Neuronal stem cell (in vitro differentiated cells): ENCODE measurements around the gene HECW1.

ENCODE experiments used
- DNase-seq: peaks from one replicate; pipeline ENCODE4 v3.0.0-alpha.2; 2013; ENCODE audit warnings: low spot score
- H2AFZ ChIP-seq: one replicate; pipeline ENCODE4 v1.6.1; 2013; ENCODE audit warnings: mild to moderate bottlenecking, low read length, inconsistent platforms
- H2AK5ac ChIP-seq: 2 replicates; pipeline ENCODE4 v1.6.1; 2013; ENCODE audit warnings: low read depth, mild to moderate bottlenecking, inconsistent platforms, low read length, moderate library complexity, mixed read lengths
- H2BK120ac ChIP-seq: 2 replicates; pipeline ENCODE4 v1.6.1; 2013; ENCODE audit warnings: low read depth, mild to moderate bottlenecking, inconsistent platforms, low read length, moderate library complexity, mixed read lengths
- H2BK12ac ChIP-seq: one replicate; pipeline ENCODE4 v1.6.1; 2013; ENCODE audit warnings: low read length, inconsistent platforms
- H2BK15ac ChIP-seq: 2 replicates; pipeline ENCODE4 v1.6.1; 2013; ENCODE audit warnings: mild to moderate bottlenecking, low read length, inconsistent platforms, mixed read lengths
- H2BK5ac ChIP-seq: one replicate; pipeline ENCODE4 v1.6.1; 2013; ENCODE audit warnings: inconsistent platforms, mild to moderate bottlenecking, low read length, moderate library complexity
- H3K14ac ChIP-seq: one replicate; pipeline ENCODE4 v1.6.1; 2013; ENCODE audit warnings: low read length, inconsistent platforms
- H3K18ac ChIP-seq: 2 replicates; pipeline ENCODE4 v1.6.1; 2013; ENCODE audit warnings: low read length, inconsistent platforms
- H3K23ac ChIP-seq: 2 replicates; pipeline ENCODE4 v1.6.1; 2013; ENCODE audit warnings: low read depth, mild to moderate bottlenecking, mixed read lengths, low read length, inconsistent platforms; ENCODE audit not compliant: poor library complexity
- H3K27ac ChIP-seq: replicated peaks from 3 replicates; pipeline ENCODE4 v1.5.1; 2013; ENCODE audit warnings: low read length, inconsistent platforms
- H3K27me3 ChIP-seq, 3 experiments: 2 replicates each; pipeline ENCODE4 v1.6.1; 2013; ENCODE audit warnings: low read length in 3 of 3, mild to moderate bottlenecking in 2 of 3, inconsistent platforms in 1 of 3, low read depth in 1 of 3, mixed read lengths in 1 of 3, moderate library complexity in 1 of 3; ENCODE audit not compliant: control insufficient read depth in 3 of 3, insufficient read depth in 3 of 3
- H3K36me3 ChIP-seq, 2 donors: replicated peaks in 1 of 2; 2 replicates each; pipeline ENCODE4 v1.6.1; 2013; ENCODE audit warnings: low read length in 2 of 2; ENCODE audit not compliant: control insufficient read depth in 2 of 2, insufficient read depth in 2 of 2
- H3K4ac ChIP-seq: 2 replicates; pipeline ENCODE4 v1.6.1; 2013; ENCODE audit warnings: inconsistent platforms, mild to moderate bottlenecking, low read length, moderate library complexity
- H3K4me1 ChIP-seq, 2 donors: 1 replicate in 1 of 2; 2 replicates in 1 of 2; pipeline ENCODE4 v1.6.1; 2013; ENCODE audit warnings: low read length in 2 of 2, low read depth in 1 of 2; ENCODE audit not compliant: control insufficient read depth in 2 of 2, insufficient read depth in 1 of 2
- H3K4me2 ChIP-seq: one replicate; pipeline ENCODE4 v1.6.1; 2013; ENCODE audit warnings: mild to moderate bottlenecking, low read length, inconsistent platforms; ENCODE audit not compliant: insufficient read depth, poor library complexity, severe bottlenecking
- H3K4me3 ChIP-seq, 2 donors: 2 replicates each; pipeline ENCODE4 v1.5.1; 2013; ENCODE audit warnings: low read length in 2 of 2, mild to moderate bottlenecking in 2 of 2, inconsistent platforms in 1 of 2, moderate library complexity in 1 of 2
- H3K79me1 ChIP-seq: one replicate; pipeline ENCODE4 v1.6.1; 2013; ENCODE audit warnings: low read depth, mild to moderate bottlenecking, inconsistent platforms, low read length, moderate library complexity
- H3K9ac ChIP-seq: one replicate; pipeline ENCODE4 v1.6.1; 2013; ENCODE audit warnings: mild to moderate bottlenecking, low read depth, low read length, inconsistent platforms; ENCODE audit not compliant: poor library complexity
- H3K9me3 ChIP-seq, 2 donors: replicated peaks in 1 of 2; 2 replicates each; pipeline versions ENCODE3 to v1.6.1; 2013; ENCODE audit warnings: low read length in 2 of 2, mild to moderate bottlenecking in 2 of 2, inconsistent platforms in 1 of 2, low read depth in 1 of 2, mixed read lengths in 1 of 2, moderate library complexity in 1 of 2; ENCODE audit not compliant: control insufficient read depth in 2 of 2, insufficient read depth in 1 of 2
- H4K8ac ChIP-seq: one replicate; pipeline ENCODE4 v1.6.1; 2013; ENCODE audit warnings: low read depth, mild to moderate bottlenecking, inconsistent platforms, low read length, moderate library complexity
- H4K91ac ChIP-seq: one replicate; pipeline ENCODE4 v1.6.1; 2013; ENCODE audit warnings: low read length, low read depth, mild to moderate bottlenecking, inconsistent platforms; ENCODE audit not compliant: poor library complexity
- WGBS, 2 donors: extraction: QIAGEN DNeasy Blood & Tissue Kit; methylation state at CpG; one replicate each; pipeline ENCODE4 v1.1.7; 2013; ENCODE audit warnings: missing lambda C conversion rate in 2 of 2, mixed read lengths in 1 of 2; ENCODE audit not compliant: insufficient read length in 2 of 2, insufficient replicate concordance in 1 of 2; ENCODE audit errors: extremely low coverage in 2 of 2; 5-methylcytosine and 5-hydroxymethylcytosine counted together

Gene HECW1

DNA sequence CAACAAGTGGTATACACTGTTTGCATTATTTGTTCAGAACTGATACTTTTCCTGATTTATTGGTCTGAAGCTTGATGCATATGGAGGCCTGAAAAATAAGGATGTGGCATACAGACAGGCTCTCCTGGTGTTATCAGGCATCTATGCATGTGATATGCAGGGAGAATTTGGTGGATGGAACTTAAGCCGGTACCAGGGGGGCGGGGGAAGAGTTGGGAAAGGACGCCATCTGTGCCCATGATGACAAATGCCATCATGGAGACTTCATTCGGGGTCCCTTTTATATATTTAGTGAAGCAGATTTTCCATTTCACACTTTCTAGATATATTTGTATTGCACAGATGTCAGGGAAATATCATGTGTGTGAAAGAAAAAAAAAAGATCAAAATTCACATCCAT lies 5.4 kb downstream of the HECW1 start:
- H3K23ac ChIP-seq: no peak overlapping the region
- H2BK12ac ChIP-seq: no peak overlapping the region
- H2BK120ac ChIP-seq: no peak overlapping the region
- H3K14ac ChIP-seq: no peak overlapping the region
- no peak overlapping the region for H3K18ac ChIP-seq
- no peak overlapping the region for H4K8ac ChIP-seq
- WGBS, 2 donors: no CpG with 5 or more reads among the region's 4 CpGs
- H3K27ac ChIP-seq: no peak overlapping the region
- no peak overlapping the region for H3K4me2 ChIP-seq
- H2BK15ac ChIP-seq: no peak overlapping the region
- no peak overlapping the region for H3K9ac ChIP-seq
- no peak overlapping the region for H2BK5ac ChIP-seq
- H3K4me3 ChIP-seq: no peak overlapping the region
- H3K36me3 ChIP-seq: no peaks in the 10 kb centered on the region
- no peak overlapping the region for H4K91ac ChIP-seq
- no peak overlapping the region for H2AK5ac ChIP-seq
- no peak overlapping the region for H2AFZ ChIP-seq
- no peaks in the 10 kb centered on the region for H3K9me3 ChIP-seq
- no peak for DNase-seq
- peaks cover 2 to 72% (median 10%) of the 10 kb centered on the region in 3 experiments for H3K27me3 ChIP-seq
- no peak overlapping the region for H3K4ac ChIP-seq
- H3K79me1 ChIP-seq: no peaks in the 10 kb centered on the region
- peaks cover 4 to 6% of the 10 kb centered on the region in 2 donors for H3K4me1 ChIP-seq

- Histone ChIP-seq H3K36me3 (no peaks in the 10 kb centered on the region), H3K4me2 (no peak overlapping the region), H2BK120ac (no peak overlapping the region), H3K14ac (no peak overlapping the region), H3K27ac (no peak overlapping the region), H3K4me1 (peaks cover 4 to 6% of the 10 kb centered on the region in 2 donors), H3K4me3 (no peak overlapping the region), H4K91ac (no peak overlapping the region), H2BK12ac (no peak overlapping the region), H3K9ac (no peak overlapping the region), H3K9me3 (no peaks in the 10 kb centered on the region), H3K23ac (no peak overlapping the region), H2AK5ac (no peak overlapping the region), H3K4ac (no peak overlapping the region), H2BK5ac (no peak overlapping the region), H4K8ac (no peak overlapping the region), H3K18ac (no peak overlapping the region), H2AFZ (no peak overlapping the region), H3K27me3 (peaks cover 2 to 70% (median 10%) of the 10 kb centered on the region in 3 experiments), H3K79me1 (no peaks in the 10 kb centered on the region), H2BK15ac (no peak overlapping the region)
- WGBS, 2 donors: 100% methylated on average over 2 of the region's 4 CpGs; no CpG with 5 or more reads in 1 of the 2 donors
- no peak for DNase-seq
Observed at GRCh38 chr7:43118313-43118712, 5.9 kb downstream of the HECW1 start.

GRCh38 chr7:43119371-43120075 lies 7.1 kb downstream of the HECW1 start:
- Histone ChIP-seq H2BK5ac (no peak overlapping the region), H3K23ac (no peak overlapping the region), H3K4me2 (no peak overlapping the region), H3K79me1 (no peaks in the 10 kb centered on the region), H2AK5ac (no peak overlapping the region), H3K4me3 (no peak overlapping the region), H3K14ac (no peak overlapping the region), H2BK15ac (no peak overlapping the region), H3K4me1 (no peaks in the 10 kb centered on the region), H3K27me3 (peaks cover 0 to 63% (median 0%) of the 10 kb centered on the region in 3 experiments), H4K8ac (no peak overlapping the region), H3K36me3 (no peaks in the 10 kb centered on the region), H2BK120ac (no peak overlapping the region), H4K91ac (no peak overlapping the region), H3K9ac (no peak overlapping the region), H2AFZ (no peak overlapping the region), H3K27ac (no peak overlapping the region), H3K18ac (no peak overlapping the region), H3K4ac (no peak overlapping the region), H3K9me3 (no peaks in the 10 kb centered on the region), H2BK12ac (no peak overlapping the region)
- no peak for DNase-seq
- no CpG with 5 or more reads among the region's 12 CpGs for WGBS, 2 donors

DNA sequence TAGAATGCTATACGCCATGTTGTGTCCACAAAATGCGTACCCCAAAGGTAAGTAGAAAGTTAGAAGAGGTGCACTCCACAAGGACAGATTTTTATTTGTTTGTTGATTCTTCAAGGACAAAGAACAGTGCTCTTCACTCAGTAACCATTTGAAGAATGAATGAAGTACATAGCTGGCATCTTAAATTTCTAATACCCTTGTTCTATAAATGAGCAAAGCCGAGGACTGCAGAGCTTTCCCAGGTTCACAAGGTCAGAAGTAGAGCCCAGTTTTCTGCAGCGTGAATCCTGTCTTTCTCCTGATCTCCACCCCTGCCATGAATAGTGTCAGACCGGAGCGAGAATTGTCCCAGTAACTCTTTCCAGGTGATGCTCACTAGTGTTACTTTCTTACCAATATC lies 9.5 kb downstream of the HECW1 start:
- no peak overlapping the region for H2BK120ac ChIP-seq
- no peak overlapping the region for H3K23ac ChIP-seq
- H2AFZ ChIP-seq: no peak overlapping the region
- no peak overlapping the region for H2BK5ac ChIP-seq
- H3K27me3 ChIP-seq: peaks cover 0 to 38% (median 0%) of the 10 kb centered on the region in 3 experiments
- no peak overlapping the region for H3K4ac ChIP-seq
- no peaks in the 10 kb centered on the region for H3K9me3 ChIP-seq
- no peak overlapping the region for H3K27ac ChIP-seq
- no peak overlapping the region for H4K91ac ChIP-seq
- H3K18ac ChIP-seq: no peak overlapping the region
- H3K4me3 ChIP-seq: no peak overlapping the region
- H2BK15ac ChIP-seq: no peak overlapping the region
- no peaks in the 10 kb centered on the region for H3K4me1 ChIP-seq
- H2AK5ac ChIP-seq: no peak overlapping the region
- no peak overlapping the region for H3K4me2 ChIP-seq
- H3K9ac ChIP-seq: no peak overlapping the region
- H3K79me1 ChIP-seq: no peaks in the 10 kb centered on the region
- no CpG with 5 or more reads among the region's 6 CpGs for WGBS, 2 donors
- H2BK12ac ChIP-seq: no peak overlapping the region
- H4K8ac ChIP-seq: no peak overlapping the region
- no peak for DNase-seq
- H3K36me3 ChIP-seq: no peaks in the 10 kb centered on the region
- H3K14ac ChIP-seq: no peak overlapping the region
